Activated naive CD8-positive, alpha-beta T cell (primary cell): Measurements from ENCODE around the gene DISC1.

Experiments used
- H3K27ac Mint-ChIP-seq: one replicate; pipeline ENCODE4 v1.8.0; 2021; ENCODE audit warnings: mixed read lengths
- H3K27me3 Mint-ChIP-seq: one replicate; pipeline ENCODE4 v1.8.0; 2021; ENCODE audit warnings: mixed read lengths
- H3K36me3 Mint-ChIP-seq: one replicate; pipeline ENCODE4 v1.8.0; 2021; ENCODE audit warnings: mixed read lengths
- H3K4me1 Mint-ChIP-seq: one replicate; pipeline ENCODE4 v1.8.0; 2021; ENCODE audit warnings: low read depth, mixed read lengths
- H3K4me3 Mint-ChIP-seq: one replicate; pipeline ENCODE4 v1.8.0; 2021; ENCODE audit warnings: mild to moderate bottlenecking, mixed read lengths
- H3K9me3 Mint-ChIP-seq: one replicate; pipeline ENCODE4 v1.8.0; 2021; ENCODE audit warnings: low read depth, mixed read lengths

DISC1 gene

DNA sequence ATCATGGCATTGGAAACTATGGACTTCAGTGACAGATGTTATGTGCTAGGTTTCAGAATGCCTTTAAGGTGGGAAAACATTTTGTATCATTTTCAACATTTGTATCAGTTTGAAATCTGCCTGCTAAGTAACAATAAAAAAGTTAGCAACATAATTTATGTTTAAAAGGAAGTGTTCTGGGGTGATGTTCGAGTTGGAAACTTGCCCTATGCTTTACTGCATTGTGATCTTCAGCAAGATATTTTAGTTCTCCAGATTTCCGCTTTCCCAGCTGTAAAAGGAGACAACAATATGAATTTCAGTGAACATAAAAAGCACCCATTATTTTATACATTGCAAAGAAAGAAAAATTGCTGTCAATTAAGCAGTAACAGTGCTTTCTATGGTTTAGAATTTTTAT, 187.4 kb downstream of the DISC1 start:
- no peaks in the 10 kb centered on the region for H3K4me1 Mint-ChIP-seq
- peaks cover 34% of the 10 kb centered on the region for H3K36me3 Mint-ChIP-seq
- H3K27me3 Mint-ChIP-seq, result no peaks in the 10 kb centered on the region
- H3K27ac Mint-ChIP-seq, result no peak overlapping the region
- H3K9me3 Mint-ChIP-seq, result peaks cover 3% of the 10 kb centered on the region
- no peak overlapping the region for H3K4me3 Mint-ChIP-seq

DNA sequence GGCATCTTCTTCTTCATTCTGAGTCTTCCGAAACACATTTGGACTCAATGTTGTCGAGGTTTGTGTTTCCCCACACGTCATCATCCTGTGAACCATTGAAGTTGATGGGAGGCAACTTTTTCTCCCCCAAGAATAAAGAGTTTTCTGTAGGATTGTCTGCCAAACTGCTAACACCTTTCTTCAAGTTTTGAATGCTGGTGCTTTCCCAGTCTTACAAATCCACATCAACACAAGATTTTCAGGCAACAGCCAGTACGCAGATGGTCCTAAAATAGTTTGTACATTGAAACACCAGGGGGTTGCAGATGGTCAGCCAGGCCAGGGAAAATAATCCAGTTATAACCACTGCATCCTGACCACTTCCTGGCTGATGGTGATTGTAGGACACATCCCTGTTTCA, 187.9 kb downstream of the DISC1 start:
- Mint-ChIP-seq H3K9me3 (peaks cover 3% of the 10 kb centered on the region), H3K27ac (no peak overlapping the region), H3K36me3 (peaks cover 37% of the 10 kb centered on the region), H3K4me1 (no peaks in the 10 kb centered on the region), H3K4me3 (no peak overlapping the region), H3K27me3 (no peaks in the 10 kb centered on the region)

DNA sequence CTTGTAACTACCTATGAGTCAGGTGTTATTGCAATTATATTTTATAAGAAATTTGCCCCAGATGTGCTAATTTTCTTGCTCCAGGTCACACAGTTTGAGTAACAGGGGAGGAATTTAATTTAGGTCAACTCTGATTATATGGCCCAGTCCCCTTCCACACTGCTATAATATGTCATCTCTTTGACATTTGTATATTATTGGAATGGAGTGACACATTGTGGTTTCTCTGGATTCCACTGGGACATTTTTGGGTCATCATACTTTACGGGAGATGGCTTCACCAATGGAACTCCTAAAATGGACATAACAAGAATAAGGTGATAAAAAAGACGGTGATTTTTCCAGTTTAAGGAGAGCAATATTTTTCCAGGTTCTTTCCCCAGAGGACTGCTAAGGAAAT, 191.2 kb downstream of the DISC1 start:
- H3K9me3 Mint-ChIP-seq, result peaks cover 3% of the 10 kb centered on the region
- H3K4me3 Mint-ChIP-seq, result no peak overlapping the region
- no peaks in the 10 kb centered on the region for H3K27me3 Mint-ChIP-seq
- no peaks in the 10 kb centered on the region for H3K4me1 Mint-ChIP-seq
- H3K27ac Mint-ChIP-seq, result no peak overlapping the region
- peaks cover 39% of the 10 kb centered on the region for H3K36me3 Mint-ChIP-seq

DNA sequence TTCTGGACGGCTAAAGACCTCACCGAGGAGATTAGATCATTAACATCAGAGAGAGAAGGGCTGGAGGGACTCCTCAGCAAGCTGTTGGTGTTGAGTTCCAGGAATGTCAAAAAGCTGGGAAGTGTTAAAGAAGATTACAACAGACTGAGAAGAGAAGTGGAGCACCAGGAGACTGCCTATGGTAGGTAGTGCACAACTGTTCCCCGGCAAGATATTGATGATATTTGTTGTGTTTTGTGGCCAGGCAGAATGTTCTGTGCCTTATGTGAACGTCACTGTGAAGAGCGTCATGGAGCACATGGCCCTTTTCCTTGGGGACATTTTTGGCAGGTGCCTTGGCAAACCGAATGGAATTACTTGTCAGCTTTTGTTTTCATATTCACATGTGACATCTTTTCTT, 191.7 kb downstream of the DISC1 start:
- Mint-ChIP-seq H3K4me3 (no peak overlapping the region), H3K36me3 (peaks cover 35% of the 10 kb centered on the region), H3K9me3 (peaks cover 3% of the 10 kb centered on the region), H3K27ac (no peak overlapping the region), H3K27me3 (no peaks in the 10 kb centered on the region), H3K4me1 (no peaks in the 10 kb centered on the region)

DNA sequence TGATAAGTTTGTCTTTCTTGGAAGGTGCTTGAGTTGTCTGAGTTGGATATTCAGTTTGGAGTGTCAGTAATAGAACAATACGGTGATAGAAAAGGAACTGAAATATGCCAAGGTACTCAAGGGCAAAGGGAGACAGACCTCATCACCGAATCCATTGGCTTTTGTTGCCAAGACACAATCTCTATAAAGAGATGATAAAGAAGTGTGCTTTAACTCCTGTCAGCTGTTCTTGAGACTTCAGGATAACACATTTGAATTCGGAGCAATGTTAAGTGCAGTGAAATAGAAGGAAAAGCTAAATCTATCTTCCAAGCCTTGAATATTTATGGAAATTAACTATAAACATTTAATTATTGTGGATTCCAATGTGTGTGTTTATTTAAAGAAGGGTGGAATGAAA, 194.7 kb downstream of the DISC1 start:
- H3K4me1 Mint-ChIP-seq, result no peaks in the 10 kb centered on the region
- H3K9me3 Mint-ChIP-seq, result no peaks in the 10 kb centered on the region
- peaks cover 34% of the 10 kb centered on the region for H3K36me3 Mint-ChIP-seq
- H3K27ac Mint-ChIP-seq, result no peak overlapping the region
- no peaks in the 10 kb centered on the region for H3K27me3 Mint-ChIP-seq
- H3K4me3 Mint-ChIP-seq, result no peak overlapping the region

DNA sequence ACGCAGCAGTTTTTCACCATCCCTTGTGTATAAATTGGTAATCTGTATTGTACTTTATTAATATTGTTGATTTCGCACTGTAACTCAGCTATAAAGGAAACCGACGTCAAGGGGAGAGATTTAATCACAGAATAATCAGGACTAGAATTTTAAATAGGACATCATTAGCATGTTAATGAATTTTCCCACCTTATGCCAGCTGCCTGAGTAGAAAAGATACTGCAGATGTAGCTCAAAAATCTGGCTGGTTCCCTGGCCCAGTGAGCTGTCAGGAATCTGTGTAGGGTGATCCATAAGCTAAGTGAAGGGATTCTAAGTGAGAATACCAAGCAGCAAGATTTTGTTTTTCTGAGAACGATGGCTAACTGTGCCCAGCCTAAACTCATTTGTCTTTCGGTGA, 195.5 kb downstream of the DISC1 start:
- peaks cover 30% of the 10 kb centered on the region for H3K36me3 Mint-ChIP-seq
- H3K9me3 Mint-ChIP-seq, result no peaks in the 10 kb centered on the region

DNA sequence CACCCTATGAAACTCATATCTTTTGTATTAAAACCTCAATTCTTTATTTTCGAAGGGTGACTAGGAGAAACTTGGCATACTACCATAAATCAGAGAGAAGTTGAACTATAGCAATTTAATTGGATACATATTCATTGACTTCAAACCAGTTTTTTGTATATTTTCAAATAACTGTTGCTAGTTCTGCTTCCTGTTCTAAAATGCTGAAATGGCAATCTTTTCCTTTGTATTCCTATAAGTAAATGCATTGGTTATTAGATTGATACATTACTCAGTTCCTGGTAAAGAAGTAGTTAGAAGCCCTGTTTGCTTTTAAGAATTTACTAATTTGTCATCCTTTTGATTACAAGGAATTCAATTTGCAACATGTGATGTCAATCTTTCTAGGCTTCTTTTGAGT, 200.0 kb downstream of the DISC1 start:
- Mint-ChIP-seq H3K27me3 (no peaks in the 10 kb centered on the region), H3K36me3 (peaks cover 16% of the 10 kb centered on the region), H3K4me3 (no peak overlapping the region), H3K27ac (no peak overlapping the region), H3K9me3 (no peaks in the 10 kb centered on the region), H3K4me1 (no peaks in the 10 kb centered on the region)

More for the DNA sequence above, 195.5 kb downstream of the DISC1 start:
- H3K4me1 Mint-ChIP-seq, result no peaks in the 10 kb centered on the region
- H3K4me3 Mint-ChIP-seq, result no peak overlapping the region
- no peak overlapping the region for H3K27ac Mint-ChIP-seq
- H3K27me3 Mint-ChIP-seq, result no peaks in the 10 kb centered on the region

DNA sequence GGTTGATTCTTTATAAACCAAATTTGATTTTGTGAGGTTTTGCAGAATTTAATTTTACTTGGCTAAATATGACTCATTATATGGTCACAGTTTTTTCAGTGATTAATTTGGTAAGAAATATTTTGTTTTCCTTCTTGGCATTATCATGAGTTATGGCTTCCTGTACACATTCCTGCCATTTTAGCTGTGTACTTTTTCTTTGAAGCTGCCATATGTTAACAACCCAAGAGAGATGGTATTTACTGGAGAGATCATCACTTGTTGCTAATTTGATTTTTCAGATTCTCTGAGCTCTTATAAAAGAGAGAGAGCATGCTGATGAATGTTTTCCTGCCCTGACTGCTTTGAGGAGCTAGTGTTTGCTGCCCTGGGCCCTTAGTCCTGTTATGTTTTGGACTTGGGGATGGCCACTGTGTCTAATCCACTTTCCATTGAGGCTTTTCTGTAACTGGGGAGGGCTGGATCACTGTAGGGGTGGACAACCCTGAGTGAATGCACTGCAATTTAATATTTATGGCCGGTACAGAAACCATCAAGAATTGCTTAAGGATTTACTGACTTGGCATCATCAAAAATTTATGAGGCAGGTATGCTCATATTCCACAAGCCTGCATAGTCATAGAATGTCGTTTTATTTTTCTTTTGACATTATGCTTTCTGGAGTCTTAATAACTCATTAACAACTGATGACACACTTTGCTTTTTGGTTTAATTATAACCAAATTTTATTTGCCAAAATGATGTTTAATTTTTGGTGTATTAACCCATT, 200.9 kb downstream of the DISC1 start:
- Mint-ChIP-seq H3K4me3 (no peak overlapping the region), H3K4me1 (no peaks in the 10 kb centered on the region), H3K27ac (no peak overlapping the region), H3K27me3 (no peaks in the 10 kb centered on the region), H3K9me3 (no peaks in the 10 kb centered on the region), H3K36me3 (peaks cover 16% of the 10 kb centered on the region)

DNA sequence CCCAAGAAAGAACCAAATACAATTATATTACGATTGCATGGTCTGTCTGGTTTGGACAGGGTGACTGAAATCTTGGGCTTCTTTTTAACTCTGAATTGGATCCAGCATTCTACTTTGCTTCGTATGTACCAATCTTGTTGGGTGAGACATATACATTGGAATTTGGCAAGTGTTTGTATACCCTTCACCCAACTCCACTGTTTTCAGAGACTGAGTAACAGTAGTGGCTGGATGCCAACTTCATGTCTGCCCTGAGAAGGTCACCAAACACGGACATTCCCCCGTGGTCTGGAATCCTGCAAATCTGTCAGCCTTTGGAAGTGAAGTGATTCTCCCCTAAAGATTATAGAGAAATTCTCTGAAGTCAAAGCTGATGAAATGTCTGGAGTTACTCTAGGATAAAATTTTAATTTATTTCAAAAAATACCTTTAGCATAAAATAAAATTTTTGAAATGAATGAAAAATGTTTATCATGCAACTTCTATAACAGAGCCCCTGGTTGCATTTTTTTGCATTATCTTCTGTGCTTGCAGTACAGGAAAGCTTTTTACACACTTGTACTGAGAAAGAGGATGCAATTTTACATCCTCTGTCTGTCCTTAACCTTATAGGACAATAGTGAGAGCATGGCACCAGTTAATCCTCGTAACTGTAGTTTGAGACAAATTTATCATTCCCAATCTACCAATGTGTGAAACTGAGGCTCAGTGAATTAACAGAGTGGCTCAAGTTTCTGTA, 201.8 kb downstream of the DISC1 start:
- H3K4me1 Mint-ChIP-seq, result no peaks in the 10 kb centered on the region
- no peaks in the 10 kb centered on the region for H3K9me3 Mint-ChIP-seq
- H3K4me3 Mint-ChIP-seq, result no peak overlapping the region
- peaks cover 16% of the 10 kb centered on the region for H3K36me3 Mint-ChIP-seq
- H3K27ac Mint-ChIP-seq, result no peak overlapping the region
- H3K27me3 Mint-ChIP-seq, result no peaks in the 10 kb centered on the region

DNA sequence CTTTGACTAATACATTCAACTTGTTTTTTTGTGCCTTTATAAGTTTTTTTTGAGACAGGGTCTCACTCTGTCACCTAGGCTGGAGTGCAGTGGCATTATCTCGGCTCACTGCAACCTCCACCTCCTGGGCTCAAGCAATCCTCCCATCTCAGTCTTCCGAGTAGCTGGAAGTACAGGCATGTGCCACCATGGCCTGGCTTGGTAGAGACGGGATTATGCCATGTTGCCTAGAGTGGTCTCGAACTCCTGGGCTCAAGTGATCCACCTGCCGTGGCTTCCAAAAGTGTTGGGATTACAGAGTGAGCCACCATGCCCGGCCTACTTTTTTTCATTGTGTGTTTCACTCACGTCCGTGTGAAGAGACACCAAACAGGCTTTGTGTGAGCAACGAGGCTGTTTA, 202.7 kb downstream of the DISC1 start:
- no peak overlapping the region for H3K27ac Mint-ChIP-seq
- peaks cover 17% of the 10 kb centered on the region for H3K36me3 Mint-ChIP-seq
- no peaks in the 10 kb centered on the region for H3K9me3 Mint-ChIP-seq
- H3K4me3 Mint-ChIP-seq, result no peak overlapping the region
- no peaks in the 10 kb centered on the region for H3K4me1 Mint-ChIP-seq
- no peaks in the 10 kb centered on the region for H3K27me3 Mint-ChIP-seq

DNA sequence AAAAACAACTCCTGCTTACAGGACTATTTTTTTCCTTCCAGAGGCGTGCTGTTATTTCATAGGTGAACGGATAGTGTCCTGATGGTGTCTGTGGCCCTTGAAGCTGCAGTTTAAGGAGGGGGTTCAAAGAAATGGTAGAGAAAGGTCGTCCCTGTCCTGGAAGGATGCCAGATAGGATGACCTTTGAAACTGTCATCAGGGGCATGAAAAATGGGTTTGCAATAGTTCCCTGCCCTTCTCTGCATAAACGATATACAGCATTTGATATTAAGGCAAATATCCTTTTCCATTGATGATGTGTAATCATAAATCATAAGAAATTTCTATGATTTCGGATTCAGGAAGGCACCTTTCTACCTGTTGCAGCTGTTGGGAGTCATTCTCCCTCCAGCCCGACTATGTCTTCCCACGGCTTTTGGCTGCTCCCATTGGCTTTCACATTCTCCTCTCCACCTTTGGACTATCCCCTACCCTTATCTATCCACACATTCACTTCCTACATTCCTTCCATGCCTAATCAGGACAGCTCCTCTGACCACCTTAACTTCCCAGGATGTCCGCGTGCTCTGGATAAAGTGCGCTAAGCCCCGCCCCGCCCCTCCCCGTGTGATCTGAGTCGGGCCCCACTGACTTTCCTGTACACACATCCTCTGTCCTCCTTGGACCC, 209.8 kb downstream of the DISC1 start:
- no peaks in the 10 kb centered on the region for H3K27me3 Mint-ChIP-seq
- peaks cover 6% of the 10 kb centered on the region for H3K36me3 Mint-ChIP-seq
- peaks cover 1% of the 10 kb centered on the region for H3K4me1 Mint-ChIP-seq
- H3K27ac Mint-ChIP-seq, result no peak overlapping the region
- H3K4me3 Mint-ChIP-seq, result no peak overlapping the region
- H3K9me3 Mint-ChIP-seq, result no peaks in the 10 kb centered on the region

DNA sequence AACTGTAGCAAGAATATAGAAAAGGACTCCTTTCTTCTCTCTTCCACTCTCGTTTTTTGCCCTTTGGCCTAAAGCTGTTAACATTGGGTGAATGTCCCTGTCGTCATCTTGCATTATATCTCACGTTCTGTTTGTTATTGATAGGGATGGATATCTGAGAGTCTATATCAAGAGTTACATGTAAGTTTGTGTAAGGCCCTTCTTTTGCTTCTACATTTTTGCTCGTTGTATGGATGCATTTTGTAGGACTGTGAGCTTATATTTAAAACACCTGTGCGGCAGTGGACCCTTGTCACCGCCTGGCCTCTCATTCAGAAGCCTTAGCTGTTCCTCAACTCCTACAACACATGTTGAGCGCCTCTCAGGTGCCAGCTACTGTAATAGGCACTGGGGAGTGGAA, 211.9 kb downstream of the DISC1 start:
- no peak overlapping the region for H3K27ac Mint-ChIP-seq
- peaks cover 5% of the 10 kb centered on the region for H3K4me1 Mint-ChIP-seq
- no peak overlapping the region for H3K4me3 Mint-ChIP-seq
- no peaks in the 10 kb centered on the region for H3K27me3 Mint-ChIP-seq
- H3K36me3 Mint-ChIP-seq, result peaks cover 6% of the 10 kb centered on the region
- no peaks in the 10 kb centered on the region for H3K9me3 Mint-ChIP-seq

DNA sequence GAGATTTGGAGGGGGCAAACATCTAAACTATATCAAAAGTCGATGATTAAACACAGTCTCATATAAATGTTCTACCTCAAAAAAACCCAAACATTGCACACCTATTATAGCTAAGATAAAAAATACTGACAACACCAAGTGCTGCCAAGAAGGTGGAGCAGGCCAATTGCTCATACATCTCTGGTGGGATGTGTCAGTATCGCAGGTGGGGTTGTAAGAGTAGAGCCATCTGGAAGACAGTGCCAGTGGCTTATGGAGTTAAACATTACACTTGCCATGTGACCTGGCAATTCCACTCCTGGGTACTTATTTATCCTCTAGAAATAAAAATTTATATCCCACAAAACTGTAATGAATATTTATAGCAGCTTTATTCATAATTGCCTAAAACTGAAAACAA, 213.4 kb downstream of the DISC1 start:
- Mint-ChIP-seq H3K9me3 (no peaks in the 10 kb centered on the region), H3K4me1 (peaks cover 15% of the 10 kb centered on the region), H3K36me3 (peaks cover 7% of the 10 kb centered on the region), H3K27me3 (no peaks in the 10 kb centered on the region), H3K4me3 (no peak overlapping the region), H3K27ac (no peak overlapping the region)

DNA sequence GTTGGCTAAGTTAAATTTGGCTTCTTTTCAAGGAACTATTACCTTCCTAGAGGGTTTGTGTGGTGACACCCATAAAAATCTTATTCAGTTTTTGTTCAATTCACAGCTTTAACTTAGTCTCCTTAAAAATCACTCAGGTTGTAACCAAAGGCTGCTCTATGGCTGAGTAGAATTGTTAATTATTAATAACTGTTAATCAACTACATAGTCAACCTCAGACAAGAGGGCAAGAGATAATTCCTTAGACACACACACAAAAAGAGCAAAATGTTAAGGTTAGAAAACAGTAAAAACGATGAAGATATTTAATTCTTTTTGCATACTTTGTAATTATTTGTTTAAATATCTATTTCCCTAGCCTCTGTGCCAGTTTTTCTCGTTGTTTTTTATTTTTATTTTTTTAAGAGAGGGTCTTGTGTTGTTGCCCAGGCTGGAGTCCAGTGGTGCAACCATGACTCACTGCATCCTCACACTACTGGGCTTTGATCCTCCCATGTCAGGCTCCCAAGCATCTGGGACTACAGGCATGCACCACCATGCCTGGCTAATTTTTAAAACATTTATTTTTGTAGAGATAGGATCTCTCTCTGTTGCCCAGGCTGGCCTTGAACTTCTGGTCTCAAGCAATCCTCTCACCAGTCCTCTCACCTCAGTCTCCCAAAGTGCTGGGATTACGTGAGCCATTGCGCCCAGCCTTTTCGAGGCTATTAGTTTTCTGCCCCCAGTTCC, 215.2 kb downstream of the DISC1 start:
- Mint-ChIP-seq H3K27ac (no peak overlapping the region), H3K4me1 (peaks cover 17% of the 10 kb centered on the region), H3K36me3 (peaks cover 4% of the 10 kb centered on the region), H3K9me3 (no peaks in the 10 kb centered on the region), H3K27me3 (no peaks in the 10 kb centered on the region), H3K4me3 (no peak overlapping the region)

DNA sequence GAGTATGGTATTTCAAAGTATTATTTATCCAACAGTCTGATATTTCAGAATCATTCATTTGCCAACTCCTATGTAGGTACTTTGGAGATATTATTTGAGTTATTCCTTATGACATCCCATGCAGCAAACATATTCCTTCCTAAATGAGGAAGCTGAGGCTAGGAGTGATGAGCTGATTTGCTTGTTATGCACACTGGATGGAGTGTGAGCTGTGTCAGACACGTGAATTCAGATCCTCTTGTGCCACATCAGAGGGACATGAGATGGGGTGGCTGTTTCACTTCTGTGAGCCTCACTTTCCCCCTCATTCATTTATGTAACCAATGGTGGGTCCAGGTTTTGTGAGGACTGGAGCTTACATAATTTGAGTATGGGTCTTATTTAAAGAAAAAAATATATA, 215.9 kb downstream of the DISC1 start:
- no peak overlapping the region for H3K4me3 Mint-ChIP-seq
- no peak overlapping the region for H3K27ac Mint-ChIP-seq
- H3K36me3 Mint-ChIP-seq, result peaks cover 3% of the 10 kb centered on the region
- H3K27me3 Mint-ChIP-seq, result no peaks in the 10 kb centered on the region
- peaks cover 17% of the 10 kb centered on the region for H3K4me1 Mint-ChIP-seq
- H3K9me3 Mint-ChIP-seq, result no peaks in the 10 kb centered on the region
